ENCODE data around the gene BPIFB4. TPM values are rescaled to one million over a fixed set of nuclear protein-coding genes. Genes with fewer than 3 reads are reported as not detected.
"Not testable (repeated sequence)": the region's sequence is repeated elsewhere in the genome, so short reads cannot be mapped to it uniquely, and the experiment has no call there.

The BPIFB4 gene
- total RNA-seq, 1 donor from 2014 or later, result not detected

GRCh38 chr20:33095249-33095648, 15.8 kb downstream of the BPIFB4 start:
- Histone ChIP-seq H3K27ac (no peak overlapping the region), H3K4me3 (no peak overlapping the region), H3K36me3 (no peaks in the 10 kb centered on the region), H3K9me3 (no peaks in the 10 kb centered on the region), H3K4me1 (no peaks in the 10 kb centered on the region), H3K27me3 (no peaks in the 10 kb centered on the region)
- no peak for TF ChIP-seq CTCF (IDR thresholded peaks at IDR 0.05)
- intact Hi-C loops (cut with DNase I), result no loop called here
- no peak for DNase-seq (ENCODE audit: low spot score in 2 of 2)

GRCh38 chr20:33095902-33096584, 16.6 kb downstream of the BPIFB4 start:
- H3K36me3 ChIP-seq; intact Hi-C loops (cut with DNase I); H3K9me3 ChIP-seq; H3K4me1 ChIP-seq; H3K4me3 ChIP-seq; H3K27ac ChIP-seq; DNase-seq (ENCODE audit: low spot score in 2 of 2); H3K27me3 ChIP-seq: not testable (repeated sequence)

- DNase-seq (ENCODE audit: low spot score in 2 of 2), result no peak
- Histone ChIP-seq H3K27me3 (no peaks in the 10 kb centered on the region), H3K36me3 (no peaks in the 10 kb centered on the region), H3K27ac (no peak overlapping the region), H3K4me1 (no peaks in the 10 kb centered on the region), H3K4me3 (no peak overlapping the region), H3K9me3 (no peaks in the 10 kb centered on the region)
- intact Hi-C loops (cut with DNase I), result no loop called here
- TF ChIP-seq CTCF (IDR thresholded peaks at IDR 0.05), result no peak
Observed at GRCh38 chr20:33097001-33097400, 17.6 kb downstream of the BPIFB4 start.

- Histone ChIP-seq H3K4me3 (no peak overlapping the region), H3K27me3 (no peaks in the 10 kb centered on the region), H3K4me1 (no peaks in the 10 kb centered on the region), H3K36me3 (no peaks in the 10 kb centered on the region), H3K27ac (no peak overlapping the region), H3K9me3 (no peaks in the 10 kb centered on the region)
- no peak for TF ChIP-seq CTCF (IDR thresholded peaks at IDR 0.05)
- no peak for DNase-seq (ENCODE audit: low spot score in 2 of 2)
- intact Hi-C loops (cut with DNase I), result no loop called here
Observed at GRCh38 chr20:33099843-33100538, 20.5 kb downstream of the BPIFB4 start.

GRCh38 chr20:33103556-33103955, 24.1 kb downstream of the BPIFB4 start:
- Histone ChIP-seq H3K9me3 (no peaks in the 10 kb centered on the region), H3K4me1 (no peaks in the 10 kb centered on the region), H3K4me3 (no peak overlapping the region), H3K36me3 (no peaks in the 10 kb centered on the region), H3K27ac (no peak overlapping the region), H3K27me3 (no peaks in the 10 kb centered on the region)
- DNase-seq (ENCODE audit: low spot score in 2 of 2), result no peak
- intact Hi-C loops (cut with DNase I), result no loop called here
- TF ChIP-seq CTCF (IDR thresholded peaks at IDR 0.05), result no peak

GRCh38 chr20:33104336-33104735, 24.9 kb downstream of the BPIFB4 start:
- no peak overlapping the region for H3K4me3 ChIP-seq
- no peaks in the 10 kb centered on the region for H3K9me3 ChIP-seq
- H3K27me3 ChIP-seq, result no peaks in the 10 kb centered on the region
- H3K36me3 ChIP-seq, result no peaks in the 10 kb centered on the region
- H3K27ac ChIP-seq, result no peak overlapping the region
- H3K4me1 ChIP-seq, result no peaks in the 10 kb centered on the region
- no peak for DNase-seq (ENCODE audit: low spot score in 2 of 2)
- intact Hi-C loops (cut with DNase I), result no loop called here
- no peak for TF ChIP-seq CTCF (IDR thresholded peaks at IDR 0.05)
